GM12878 (cell line): ENCODE results near the gene HOXC5. TPM values are rescaled to one million over a fixed set of nuclear protein-coding genes. Genes with fewer than 3 reads are reported as not detected.

ENCODE experiments used
- ASH2L ChIP-seq: fragments of 300-600, 200-600 bp; sonication (generic); IDR thresholded peaks from 2 replicates; pipeline ENCODE4 v1.6.1; 2017; ENCODE audit warnings: low read depth, mild to moderate bottlenecking, borderline replicate concordance
- BCL11A ChIP-seq: IDR thresholded peaks from 2 replicates; pipeline ENCODE4 v1.6.1; 2011; ENCODE audit warnings: low read depth, low read length
- CBX3 ChIP-seq: fragments of 200-600 bp; sonication (generic); IDR thresholded peaks from 2 replicates; pipeline ENCODE4 v1.6.1; 2016; ENCODE audit warnings: low read depth, borderline replicate concordance
- CHD2 ChIP-seq: IDR thresholded peaks from 2 replicates; pipeline ENCODE4 v1.6.1; 2011; ENCODE audit warnings: low read depth, low read length, improper control_type of control experiment, borderline replicate concordance
- HDAC2 ChIP-seq: fragments of 200-600 bp; sonication (generic); IDR thresholded peaks from 2 replicates; pipeline ENCODE4 v1.6.1; 2017
- MTA3 ChIP-seq: IDR thresholded peaks from 2 replicates; pipeline ENCODE4 v1.6.1; 2012; ENCODE audit warnings: low read length, inconsistent platforms, borderline replicate concordance
- NFIC ChIP-seq: IDR thresholded peaks from 2 replicates; pipeline ENCODE4 v1.6.1; 2012; ENCODE audit warnings: low read depth, mild to moderate bottlenecking, inconsistent platforms, low read length, moderate library complexity
- SMAD5 ChIP-seq: IDR thresholded peaks from 2 replicates; pipeline ENCODE4 v1.6.1; 2016; ENCODE audit warnings: antibody characterized with exemption, low read depth
- STAT3 ChIP-seq: IDR thresholded peaks from 2 replicates; pipeline ENCODE4 v1.6.1; 2011; ENCODE audit warnings: low read depth, low read length, improper control_type of control experiment
- polyA plus RNA-seq, 11 experiments: library from polyadenylated mRNA; depleted of rRNA in 4 of 11; unstranded in 6 of 11; stranded (reverse) in 5 of 11; fragments of >200 nt; fragmentation: Nextera tagmentation in 4 of 11; fragmentation: Illumina TruSeq in 1 of 11; extraction: Ambion mirVana in 4 of 11; extraction: Trizol in 1 of 11; gene quantifications; 1 replicate in 1 of 11; 2 replicates in 10 of 11; pipeline versions ENCODE4 v1.2.1 to v1.2.3, GENCODE V29; 2011 to 2016; ENCODE audit warnings: inconsistent platforms in 2 of 11, missing spikeins in 2 of 11, low read depth in 1 of 11
- total RNA-seq, 4 experiments: library from RNA; depleted of rRNA in 3 of 4; stranded (reverse); fragments of >200 nt in 3 of 4; fragmentation: Illumina TruSeq in 1 of 4; extraction: Trizol in 1 of 4; gene quantifications; 2 replicates each; pipeline versions ENCODE4 v1.2.1 to v1.2.3, GENCODE V29; 2013 to 2021
- TF ChIP-seq, protein P1 (sequence below): fragments of 450-650 bp; IDR thresholded peaks from 2 replicates; pipeline ENCODE4 v1.6.1; 2017; ENCODE audit warnings: mild to moderate bottlenecking, moderate library complexity
- TF ChIP-seq, protein P2 (sequence below): fragments of 150-350 bp; IDR thresholded peaks from 2 replicates; pipeline ENCODE4 v1.6.1; 2014; ENCODE audit warnings: mild to moderate bottlenecking, low read depth, low read length

The HOXC5 gene
- total and polyA plus RNA-seq, 10 of the 15 experiments (the other 5 are each of a cell fraction or from before 2014, with no cell fraction given), result 0.11 TPM; not detected in 9

DNA sequence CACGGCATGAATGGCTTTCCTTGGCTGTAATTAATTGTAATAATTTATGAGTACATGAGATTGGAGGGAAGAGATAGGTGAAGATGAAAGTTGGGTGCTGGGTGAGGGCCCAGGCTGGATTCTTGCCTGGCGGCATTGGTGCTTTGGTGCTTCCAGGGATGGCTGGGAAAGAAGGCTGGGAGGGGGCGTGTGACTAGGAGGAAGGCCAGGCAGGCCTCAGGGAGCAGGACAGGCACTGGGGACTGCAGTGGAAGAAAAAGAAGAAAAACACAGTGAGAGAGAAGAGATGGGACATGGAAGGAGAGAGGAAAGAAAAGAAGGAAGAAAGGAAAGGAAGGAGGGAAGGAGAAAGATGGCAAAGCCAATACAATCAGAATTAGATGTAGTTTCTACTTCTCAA lies 29.2 kb upstream of the HOXC5 start (continued):
- TF ChIP-seq, protein P1, sequence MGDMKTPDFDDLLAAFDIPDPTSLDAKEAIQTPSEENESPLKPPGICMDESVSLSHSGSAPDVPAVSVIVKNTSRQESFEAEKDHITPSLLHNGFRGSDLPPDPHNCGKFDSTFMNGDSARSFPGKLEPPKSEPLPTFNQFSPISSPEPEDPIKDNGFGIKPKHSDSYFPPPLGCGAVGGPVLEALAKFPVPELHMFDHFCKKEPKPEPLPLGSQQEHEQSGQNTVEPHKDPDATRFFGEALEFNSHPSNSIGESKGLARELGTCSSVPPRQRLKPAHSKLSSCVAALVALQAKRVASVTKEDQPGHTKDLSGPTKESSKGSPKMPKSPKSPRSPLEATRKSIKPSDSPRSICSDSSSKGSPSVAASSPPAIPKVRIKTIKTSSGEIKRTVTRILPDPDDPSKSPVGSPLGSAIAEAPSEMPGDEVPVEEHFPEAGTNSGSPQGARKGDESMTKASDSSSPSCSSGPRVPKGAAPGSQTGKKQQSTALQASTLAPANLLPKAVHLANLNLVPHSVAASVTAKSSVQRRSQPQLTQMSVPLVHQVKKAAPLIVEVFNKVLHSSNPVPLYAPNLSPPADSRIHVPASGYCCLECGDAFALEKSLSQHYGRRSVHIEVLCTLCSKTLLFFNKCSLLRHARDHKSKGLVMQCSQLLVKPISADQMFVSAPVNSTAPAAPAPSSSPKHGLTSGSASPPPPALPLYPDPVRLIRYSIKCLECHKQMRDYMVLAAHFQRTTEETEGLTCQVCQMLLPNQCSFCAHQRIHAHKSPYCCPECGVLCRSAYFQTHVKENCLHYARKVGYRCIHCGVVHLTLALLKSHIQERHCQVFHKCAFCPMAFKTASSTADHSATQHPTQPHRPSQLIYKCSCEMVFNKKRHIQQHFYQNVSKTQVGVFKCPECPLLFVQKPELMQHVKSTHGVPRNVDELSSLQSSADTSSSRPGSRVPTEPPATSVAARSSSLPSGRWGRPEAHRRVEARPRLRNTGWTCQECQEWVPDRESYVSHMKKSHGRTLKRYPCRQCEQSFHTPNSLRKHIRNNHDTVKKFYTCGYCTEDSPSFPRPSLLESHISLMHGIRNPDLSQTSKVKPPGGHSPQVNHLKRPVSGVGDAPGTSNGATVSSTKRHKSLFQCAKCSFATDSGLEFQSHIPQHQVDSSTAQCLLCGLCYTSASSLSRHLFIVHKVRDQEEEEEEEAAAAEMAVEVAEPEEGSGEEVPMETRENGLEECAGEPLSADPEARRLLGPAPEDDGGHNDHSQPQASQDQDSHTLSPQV, result no peak
- TF ChIP-seq STAT3, result no peak
- no peak for TF ChIP-seq BCL11A
- TF ChIP-seq SMAD5, result no peak
- TF ChIP-seq HDAC2, result no peak
- TF ChIP-seq CBX3, result no peak
- TF ChIP-seq NFIC, result no peak
- TF ChIP-seq, protein P2, sequence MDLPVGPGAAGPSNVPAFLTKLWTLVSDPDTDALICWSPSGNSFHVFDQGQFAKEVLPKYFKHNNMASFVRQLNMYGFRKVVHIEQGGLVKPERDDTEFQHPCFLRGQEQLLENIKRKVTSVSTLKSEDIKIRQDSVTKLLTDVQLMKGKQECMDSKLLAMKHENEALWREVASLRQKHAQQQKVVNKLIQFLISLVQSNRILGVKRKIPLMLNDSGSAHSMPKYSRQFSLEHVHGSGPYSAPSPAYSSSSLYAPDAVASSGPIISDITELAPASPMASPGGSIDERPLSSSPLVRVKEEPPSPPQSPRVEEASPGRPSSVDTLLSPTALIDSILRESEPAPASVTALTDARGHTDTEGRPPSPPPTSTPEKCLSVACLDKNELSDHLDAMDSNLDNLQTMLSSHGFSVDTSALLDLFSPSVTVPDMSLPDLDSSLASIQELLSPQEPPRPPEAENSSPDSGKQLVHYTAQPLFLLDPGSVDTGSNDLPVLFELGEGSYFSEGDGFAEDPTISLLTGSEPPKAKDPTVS, result no peak
- no peak for TF ChIP-seq MTA3
- no peak for TF ChIP-seq CHD2
- no peak for TF ChIP-seq ASH2L
- TF ChIP-seq, all 136 proteins: peak for 0
